Activated CD8-positive, alpha-beta memory T cell treated with anti-CD3 and anti-CD28 coated beads for 4 hours (primary cell): ENCODE data around the gene CPEB1.
"Not testable (repeated sequence)": the region's sequence is repeated elsewhere in the genome, so short reads cannot be mapped to it uniquely, and the experiment has no call there.

Source experiments
- DNase-seq, 2 donors: peaks; one replicate each; pipeline ENCODE4 v3.0.0-alpha.2; 2020; ENCODE audit warnings: low read depth in 2 of 2

CPEB1 gene

DNA sequence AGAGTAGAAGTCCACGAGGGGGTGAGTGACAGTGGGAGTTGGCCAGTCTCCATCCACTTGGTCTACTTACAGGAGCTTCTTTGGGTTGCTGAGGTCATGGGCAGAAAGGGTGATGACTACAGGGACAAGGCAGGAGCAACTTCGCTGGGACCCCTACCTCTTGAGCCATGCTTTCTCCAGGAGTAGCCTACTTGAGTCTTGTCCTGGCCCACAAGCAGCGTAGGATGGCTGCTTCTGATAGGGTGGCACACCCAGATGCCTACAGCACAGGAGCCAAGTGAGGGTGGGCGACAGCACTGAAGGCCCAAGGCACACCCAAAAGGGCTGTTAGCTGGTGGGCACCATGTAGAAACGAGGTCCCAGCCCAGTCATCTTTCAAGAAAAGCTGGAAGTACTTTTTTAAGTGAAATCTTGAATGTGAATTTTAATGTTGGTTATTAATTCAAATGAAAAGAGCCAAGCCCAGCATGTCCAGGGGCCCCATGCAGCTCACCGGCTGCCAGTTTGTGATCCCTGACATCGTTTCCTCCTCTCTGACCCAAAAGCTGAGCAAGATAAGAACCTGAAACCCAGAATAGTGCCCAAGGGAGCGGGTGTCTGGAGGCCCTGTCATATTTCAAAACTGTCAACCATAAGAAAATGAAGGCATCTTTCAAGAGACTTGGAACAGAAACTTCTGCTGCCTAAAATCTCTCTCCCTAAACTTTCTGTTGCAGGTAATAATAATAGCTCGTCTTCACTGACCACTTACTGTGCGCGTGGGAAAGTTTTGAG is 2.2 kb upstream of the CPEB1 start:
- no peak for DNase-seq

DNA sequence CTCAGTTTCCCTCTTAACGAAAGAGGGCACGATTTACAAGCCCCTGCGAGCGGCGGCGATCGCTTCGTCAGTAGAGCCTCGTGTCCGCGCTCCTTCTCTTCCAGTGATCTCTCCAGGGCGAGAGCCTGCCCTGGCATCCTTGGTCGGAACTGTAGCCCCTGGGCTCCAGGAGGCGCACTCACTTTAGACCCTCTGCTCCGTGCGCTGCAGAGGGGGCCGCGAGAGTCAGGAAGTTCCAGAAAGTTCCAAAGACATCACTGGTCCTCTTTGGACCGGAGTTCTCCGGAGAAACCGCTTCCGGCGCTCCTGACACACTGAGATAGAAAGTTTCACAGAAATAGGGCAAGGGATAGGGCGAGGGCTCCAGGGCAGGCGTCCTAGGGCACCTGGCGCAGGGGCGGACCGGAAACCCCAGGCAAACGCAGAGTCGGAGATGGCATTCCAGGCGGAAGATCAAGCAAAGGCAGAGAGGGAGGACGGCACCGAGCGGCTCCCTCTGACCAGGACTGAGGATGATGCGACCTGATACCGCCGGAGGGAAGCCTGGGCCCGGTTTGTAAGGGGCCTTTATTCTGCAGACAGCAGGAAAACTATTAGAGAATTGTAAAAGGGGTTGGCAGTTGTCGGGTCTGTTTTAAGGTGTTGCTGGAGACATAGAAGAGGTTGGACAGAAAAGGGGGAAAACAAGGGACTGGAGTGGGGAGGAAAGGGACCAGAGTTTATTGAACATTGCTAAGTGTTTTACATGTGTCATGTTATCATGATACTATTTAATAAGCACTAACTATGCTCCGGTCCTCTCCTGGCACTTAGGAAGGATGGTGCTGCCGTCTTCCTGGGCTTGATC is 1.3 kb upstream of the CPEB1 start:
- no peak for DNase-seq

DNA sequence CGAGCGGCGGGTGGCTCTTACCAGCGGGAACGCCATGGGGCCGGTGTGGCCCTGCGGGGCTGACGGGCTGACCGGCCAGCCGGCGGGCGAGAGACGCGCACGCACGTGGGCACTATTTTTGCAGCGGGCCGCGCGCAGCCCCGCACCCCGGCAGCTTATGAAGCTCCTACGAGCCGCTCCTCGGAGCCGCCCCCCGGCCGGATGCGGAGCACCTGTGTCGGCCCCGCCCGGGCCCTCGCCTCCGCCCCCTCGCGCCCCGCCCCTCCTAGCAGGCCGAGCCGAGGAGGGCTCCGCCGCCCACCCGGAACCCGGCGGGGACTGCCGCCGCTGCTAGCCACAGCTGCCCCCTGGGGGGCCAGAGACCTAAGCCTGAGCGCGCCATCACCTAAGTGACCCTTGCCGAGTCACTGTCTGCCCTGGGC is 683 bp upstream of the CPEB1 start:
- DNase-seq: peak; percentile 34 to 47

DNA sequence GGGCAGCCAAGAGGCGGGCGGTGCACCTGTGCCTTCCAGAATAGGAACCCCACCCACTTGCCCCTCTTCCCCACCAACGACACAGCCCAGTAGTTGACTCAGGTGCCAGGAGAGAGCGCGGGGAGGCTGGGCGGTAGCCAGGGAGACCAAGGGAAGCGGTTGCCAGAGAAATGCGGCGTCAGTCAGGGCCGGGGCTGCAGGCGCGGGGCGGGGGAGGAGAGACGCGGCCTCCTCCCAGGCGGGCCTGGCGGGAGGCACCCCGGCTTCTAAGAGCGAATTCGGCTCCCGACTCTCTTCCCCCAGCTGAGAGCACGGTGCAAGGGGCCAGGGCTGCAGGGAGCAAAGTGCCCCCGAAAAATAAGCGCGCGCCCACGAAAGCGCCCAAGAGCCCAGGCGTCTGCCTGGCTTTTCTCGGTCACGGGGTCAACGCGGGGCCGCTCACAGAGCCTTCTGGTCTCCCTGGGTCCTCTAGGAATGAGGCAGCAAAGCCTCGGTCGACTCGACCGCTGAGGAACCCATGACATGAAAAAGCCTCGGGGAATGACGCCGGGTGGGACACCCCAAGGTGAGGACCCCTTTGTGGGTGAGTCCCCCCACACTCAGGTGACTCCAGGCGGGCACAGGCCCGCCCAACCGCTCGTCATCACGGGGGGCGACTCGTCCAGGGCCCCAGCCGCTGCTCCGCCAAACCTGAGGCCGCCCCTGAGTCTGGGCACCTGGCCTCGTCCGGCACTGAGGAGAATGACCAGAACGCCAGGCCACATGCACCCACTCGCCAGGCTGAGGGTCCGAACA is 716 bp downstream of the CPEB1 start:
- DNase-seq: no peak

DNA sequence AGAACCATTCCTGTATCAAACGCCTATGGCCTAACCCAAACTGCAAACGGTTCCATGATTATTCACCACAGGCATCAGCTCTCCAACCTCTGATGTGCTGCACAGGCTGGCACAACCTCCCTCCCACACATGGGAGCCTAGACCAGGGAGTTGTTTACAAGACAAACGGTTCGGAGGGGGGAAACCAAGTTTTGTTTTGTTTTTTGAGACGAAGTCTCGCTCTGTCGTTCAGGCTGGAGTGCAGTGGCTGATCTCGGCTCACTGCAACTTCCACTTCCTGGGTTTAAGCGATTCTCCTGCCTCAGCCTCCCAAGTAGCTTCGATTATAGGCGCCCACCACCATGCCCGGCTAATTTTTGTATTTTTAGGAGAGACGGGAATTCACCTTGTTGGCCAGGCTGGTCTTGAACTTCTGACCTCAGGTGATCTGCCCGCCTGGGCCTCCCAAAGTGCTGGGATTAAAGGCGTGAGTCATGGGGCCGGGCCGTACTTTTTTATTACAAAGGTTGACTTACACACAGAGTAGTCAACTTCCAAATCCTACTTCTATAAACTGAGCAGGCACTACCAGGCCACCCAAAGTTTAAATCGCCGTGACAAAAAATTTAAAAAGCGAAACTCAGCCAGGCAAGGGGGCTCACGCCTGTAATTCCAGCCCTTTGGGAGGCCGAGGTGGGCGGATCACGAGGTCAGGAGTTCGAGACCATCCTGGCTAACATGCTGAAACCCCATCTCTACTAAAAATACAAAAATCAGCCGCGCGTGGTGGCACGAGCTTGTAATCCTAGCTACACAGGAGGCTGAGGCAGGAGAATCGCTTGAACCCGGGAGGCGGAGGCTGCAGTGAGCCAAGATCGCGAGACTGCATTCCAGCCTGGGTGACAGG is 2.0 kb downstream of the CPEB1 start:
- not testable (repeated sequence) for DNase-seq

DNA sequence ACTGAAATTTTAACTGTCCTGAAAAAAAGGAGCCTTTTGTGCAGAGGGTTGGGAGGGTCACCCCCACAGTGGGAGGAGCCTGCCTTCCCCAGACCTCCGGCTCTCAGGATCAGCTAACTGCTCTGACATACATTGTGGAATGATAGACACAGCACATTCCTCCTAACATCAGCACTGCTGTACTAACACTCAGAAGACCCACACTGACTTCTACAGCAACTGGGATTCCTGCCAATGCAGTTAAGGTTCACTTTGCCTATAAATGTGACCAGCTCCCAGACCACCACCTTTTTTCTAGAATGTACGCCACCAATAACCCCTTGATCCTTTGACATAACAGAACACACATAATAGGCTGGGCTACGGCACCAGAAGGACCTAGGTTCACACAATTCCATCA is 3.2 kb downstream of the CPEB1 start:
- no peak for DNase-seq

DNA sequence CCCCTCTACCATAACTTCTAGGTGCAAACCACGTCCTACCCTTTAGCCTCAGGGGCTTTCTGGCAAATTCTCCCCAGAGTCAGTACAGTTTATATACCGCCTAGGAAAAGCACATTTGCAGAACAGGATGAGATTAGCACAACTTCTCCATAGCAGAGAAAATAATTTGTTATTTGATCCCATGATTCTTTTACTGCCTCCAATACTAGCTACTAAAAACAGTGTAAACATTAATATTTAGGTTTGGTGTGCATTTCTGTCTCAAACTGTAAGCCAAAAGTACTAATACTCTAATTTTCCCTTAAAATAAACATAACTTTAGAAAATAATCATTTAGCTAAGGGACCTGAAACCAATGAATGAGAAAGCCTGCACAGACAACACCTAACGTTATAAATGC is 4.5 kb downstream of the CPEB1 start:
- no peak for DNase-seq

DNA sequence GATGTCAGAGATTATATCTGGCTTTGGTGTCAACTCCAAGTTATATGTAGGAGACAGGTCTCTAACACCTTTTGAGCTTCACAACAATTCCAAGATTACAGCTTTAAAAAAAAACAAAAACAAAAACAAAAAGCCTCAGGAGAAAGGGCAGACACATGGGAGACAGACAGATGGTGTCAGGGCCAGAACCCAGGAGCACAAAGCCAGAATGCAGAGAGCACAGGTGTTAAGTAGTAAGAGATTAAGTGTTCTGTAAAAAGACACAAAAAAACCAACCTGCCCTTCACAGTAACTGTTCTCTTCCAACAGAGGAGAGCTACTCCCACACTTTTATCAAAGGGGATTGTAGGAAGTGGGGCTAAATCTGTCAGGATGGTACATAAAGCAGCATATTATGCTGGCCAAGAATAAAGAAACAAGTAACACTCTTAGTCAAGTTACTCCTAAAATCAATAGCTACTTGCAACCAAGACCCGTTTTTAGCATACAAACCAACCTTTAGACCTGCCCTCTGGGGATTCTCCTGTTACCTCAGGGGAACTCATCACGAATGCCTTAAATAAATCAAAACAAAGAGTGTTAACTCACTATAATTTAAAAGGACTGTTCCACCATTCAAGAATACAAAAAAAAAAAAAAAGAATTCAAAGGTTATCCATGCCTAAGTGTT is 5.9 kb downstream of the CPEB1 start:
- DNase-seq: no peak

DNA sequence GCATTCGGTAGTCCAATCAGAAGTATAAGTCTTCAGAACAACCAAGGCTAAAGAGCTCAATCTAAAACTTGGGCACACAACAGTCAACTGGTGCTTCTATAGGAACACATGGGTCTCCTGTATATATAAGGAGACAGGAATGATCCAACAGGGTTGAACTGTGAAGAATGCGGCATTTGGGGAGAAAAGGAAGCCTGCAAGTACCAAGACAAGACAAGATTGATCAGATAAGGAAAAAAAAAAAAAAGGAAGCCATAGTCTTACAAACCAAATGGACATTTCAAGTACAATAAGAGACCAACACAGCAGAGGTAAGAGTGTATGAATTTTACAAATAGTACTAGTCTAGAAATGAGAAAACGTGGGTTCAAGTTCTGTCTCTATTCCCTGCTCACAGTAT is 6.5 kb downstream of the CPEB1 start:
- DNase-seq: no peak

DNA sequence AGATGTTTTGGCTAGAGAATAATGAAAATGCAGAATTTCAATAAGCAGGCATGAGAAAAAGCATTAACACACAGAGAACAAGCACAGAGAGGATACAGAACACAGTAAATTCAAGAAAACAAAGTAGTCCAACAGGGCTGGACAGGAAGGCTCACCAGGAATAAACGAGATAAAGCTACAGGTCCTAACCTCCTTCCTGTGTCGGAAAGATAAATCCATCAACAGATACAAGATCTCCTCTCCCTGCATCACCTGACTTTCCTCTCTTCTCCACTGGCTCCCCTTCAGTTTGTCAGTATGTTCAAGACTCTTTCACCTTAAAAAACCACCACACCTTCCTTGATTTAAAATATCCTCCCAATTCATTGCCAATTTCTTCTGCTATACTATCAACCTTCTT is 11.4 kb downstream of the CPEB1 start:
- no peak for DNase-seq

DNA sequence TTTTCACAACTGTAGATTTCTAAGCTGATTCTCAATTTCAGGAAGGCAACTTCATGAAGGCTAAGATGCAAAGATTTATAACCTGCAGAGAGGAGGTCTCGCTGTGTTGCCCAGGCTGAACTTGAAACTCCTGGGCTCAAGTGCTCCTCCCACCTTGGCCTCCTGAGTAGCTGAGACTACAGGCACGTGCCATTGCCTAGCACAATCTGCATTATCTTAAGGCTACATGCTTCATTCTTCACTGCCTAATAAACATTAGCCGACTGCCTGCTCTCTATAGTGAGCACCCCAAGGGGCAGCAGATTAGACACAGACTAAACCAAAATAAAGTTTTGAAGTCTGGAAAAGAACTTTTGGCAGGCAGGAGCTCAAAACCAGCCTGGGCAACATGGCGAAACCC is 17.1 kb downstream of the CPEB1 start:
- DNase-seq: no peak

DNA sequence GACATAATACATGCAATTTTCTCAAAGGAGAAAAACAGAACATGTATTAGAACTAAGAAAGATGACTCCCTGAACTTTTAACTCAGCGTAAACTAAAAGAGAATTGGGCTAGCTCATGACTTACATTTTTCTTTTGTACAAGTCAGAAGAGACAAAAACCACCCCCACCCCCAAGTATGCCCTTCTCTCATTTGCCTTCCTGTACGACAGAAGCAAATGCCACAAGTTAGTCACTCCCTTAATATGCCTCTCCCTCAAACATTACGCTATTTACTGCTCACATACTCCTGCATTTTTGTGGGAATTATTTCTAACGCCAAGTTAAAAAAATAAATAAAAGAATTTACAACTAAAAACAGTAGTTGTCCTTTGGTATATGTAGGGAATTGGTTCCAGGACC is 22.0 kb downstream of the CPEB1 start:
- DNase-seq: no peak

DNA sequence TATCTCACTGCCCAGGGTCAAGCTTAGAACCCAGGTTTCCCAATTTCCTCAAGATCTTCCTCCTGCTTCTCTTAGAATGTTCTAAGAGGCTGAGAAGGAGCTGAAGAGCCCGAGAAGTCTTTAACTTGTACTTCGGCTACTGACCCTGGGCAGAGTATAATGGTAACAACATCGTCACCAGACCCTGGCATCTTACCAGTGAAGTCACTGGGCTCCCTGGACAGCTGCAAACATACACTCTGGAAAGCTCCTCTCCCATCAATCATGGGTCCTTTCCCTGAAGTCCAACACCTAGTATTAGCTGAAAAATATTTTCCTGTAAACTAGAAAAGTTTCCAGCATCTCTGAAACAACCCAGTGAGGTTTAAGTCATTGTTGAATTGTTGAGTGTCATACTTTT is 22.7 kb downstream of the CPEB1 start:
- DNase-seq: no peak

DNA sequence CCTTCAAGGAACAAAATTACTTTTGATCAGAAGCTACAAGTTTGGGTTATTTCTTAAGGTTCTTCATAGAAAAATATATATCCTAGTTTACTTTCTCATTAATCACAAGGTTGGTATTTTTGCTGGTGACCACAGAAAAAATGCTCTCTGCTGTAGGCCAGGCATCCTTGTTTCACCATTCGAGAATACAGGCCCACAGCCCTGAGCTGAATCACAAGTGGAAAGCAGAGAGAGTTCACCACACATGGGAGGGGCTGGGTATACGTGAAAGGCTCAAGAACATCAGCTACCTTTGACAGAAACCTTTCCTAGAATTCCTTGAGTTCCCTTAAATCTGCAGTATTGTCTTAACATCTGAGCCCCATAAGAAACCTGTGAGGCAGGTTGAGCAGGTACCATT is 23.2 kb downstream of the CPEB1 start:
- no peak for DNase-seq

DNA sequence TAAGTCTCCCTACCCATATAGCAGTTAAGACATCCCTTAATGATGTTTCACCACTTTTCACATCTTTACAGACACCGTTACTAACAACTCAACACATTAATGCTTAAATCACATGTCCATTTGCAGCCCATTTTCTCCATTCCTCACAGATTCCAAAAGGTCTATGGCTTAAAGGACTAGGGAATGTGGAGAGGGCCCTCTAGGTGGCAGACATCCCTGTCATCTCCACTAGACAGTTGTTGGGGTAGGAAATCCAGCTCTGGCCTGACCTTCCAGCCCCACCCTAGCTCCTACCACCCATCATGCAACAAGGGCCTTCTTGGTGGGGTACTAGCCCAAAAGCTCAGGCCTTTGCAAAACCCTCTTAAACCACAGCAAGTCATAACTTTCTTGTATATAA is 25.2 kb downstream of the CPEB1 start:
- no peak for DNase-seq

DNA sequence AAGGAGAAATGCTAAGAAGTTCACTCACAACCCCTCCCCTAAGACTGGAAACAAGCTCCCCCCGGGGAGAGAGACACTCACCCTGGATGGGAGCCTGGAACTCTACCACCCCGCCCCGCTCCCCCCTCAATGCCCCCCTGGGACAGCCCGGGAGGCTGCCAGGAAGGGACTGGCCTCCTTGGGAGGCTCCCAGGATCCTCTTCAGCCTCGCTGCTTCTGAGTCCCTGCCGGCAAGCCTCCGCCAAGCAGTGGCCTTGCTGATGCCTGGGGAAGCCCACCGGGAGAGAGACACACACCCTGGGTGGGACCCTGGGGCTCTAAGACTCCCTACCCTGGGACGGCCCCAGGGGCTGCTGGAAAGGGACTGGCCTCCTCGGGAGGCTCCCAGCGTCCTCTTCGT is 33.4 kb downstream of the CPEB1 start:
- no peak for DNase-seq

DNA sequence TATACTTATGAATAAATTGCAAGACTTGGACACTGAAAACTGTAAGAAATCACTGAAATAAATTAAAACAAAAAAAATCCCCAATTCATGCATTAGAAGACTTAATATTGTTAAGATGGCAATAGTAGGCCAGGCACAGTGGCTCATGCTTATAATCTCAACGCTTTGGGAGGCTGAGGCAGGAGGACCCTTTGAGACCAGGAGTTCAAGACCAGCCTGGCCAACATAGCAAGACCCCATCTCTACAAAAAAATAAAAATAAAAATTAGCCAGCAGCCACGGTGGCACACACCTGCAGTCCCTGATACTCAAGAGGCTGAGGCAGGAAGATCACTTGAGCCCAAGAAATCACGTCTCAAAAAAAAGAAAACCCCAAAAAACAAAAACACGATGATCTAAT is 35.8 kb downstream of the CPEB1 start:
- DNase-seq: no peak

DNA sequence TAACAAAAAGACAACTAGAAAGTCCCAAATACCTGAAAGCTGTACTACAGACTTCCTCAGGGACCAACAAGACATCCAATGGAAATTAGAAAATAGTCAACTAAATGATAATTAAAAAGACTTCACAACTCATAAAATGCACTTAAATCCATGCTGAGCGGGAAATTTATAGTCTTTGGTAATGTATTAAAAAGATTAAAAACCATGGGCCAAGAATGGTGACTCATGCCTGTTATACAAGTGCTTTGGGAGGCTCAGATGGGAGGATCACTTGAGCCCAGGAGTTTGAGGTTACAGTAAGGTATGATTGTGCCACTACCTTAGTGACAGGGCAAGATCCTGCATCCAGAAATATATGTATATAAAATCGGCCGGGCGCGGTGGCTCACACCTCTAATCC is 45.0 kb downstream of the CPEB1 start:
- no peak for DNase-seq

DNA sequence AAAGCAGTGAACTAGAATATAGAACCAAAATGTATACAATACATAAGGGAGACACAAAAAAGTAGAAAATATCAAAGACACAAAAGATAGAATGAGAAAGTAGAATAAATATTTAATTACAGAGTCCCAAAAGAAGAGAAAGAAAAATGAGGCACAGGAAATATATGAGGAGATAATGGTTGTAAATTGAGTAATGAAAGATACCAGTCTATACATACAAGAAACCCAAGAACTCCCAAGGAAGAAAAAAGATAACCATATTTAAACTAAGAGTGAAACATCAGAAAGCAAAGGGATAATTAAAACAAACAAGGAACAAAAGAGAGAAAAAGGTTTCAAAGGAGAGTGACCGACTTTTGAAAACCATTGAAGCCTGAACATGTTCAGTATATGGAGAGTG is 47.3 kb downstream of the CPEB1 start:
- no peak for DNase-seq

DNA sequence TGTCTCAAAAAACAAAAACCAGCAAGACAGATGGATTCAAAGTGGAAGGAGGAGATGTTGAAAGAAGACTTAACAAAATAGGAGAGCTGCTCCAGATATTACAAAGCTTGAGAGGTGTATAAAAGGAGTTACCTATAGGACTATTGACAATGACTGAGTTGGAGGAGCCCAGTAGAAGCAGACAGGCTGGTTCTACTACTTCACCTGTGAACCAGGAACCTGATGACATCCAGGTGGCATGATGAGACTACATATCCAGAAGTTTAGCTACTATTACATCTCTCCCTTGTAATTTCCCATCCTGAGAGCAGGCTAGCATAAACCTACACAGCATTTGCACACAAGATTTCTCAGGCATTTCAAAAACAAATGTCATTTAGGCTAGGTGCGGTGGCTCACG is 49.3 kb downstream of the CPEB1 start:
- no peak for DNase-seq

DNA sequence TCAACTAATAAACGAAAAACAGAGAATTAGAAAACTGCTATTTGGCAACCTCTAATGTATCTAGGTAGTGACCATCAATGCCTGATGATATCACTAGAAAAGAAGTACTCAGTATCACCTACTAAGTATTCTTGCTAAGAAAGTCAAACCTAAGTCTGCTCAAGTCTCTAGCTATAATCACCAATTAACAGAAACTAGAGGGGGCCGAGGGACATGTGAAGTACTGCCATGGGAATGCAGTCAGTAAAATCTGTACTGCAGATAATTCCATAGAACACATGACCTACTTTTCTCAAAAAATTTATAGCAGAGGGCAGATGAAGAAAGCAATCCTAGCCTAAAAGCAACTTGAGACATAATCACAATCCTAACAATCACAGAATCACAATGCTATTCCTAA is 51.4 kb downstream of the CPEB1 start:
- no peak for DNase-seq
